Mesothelial cell of epicardium (in vitro differentiated cells): ENCODE data around the gene LSS. TPM values are rescaled to one million over a fixed set of nuclear protein-coding genes. Genes with fewer than 3 reads are reported as not detected.
"Not testable (repeated sequence)": the region's sequence is repeated elsewhere in the genome, so short reads cannot be mapped to it uniquely, and the experiment has no call there.

Experiments
- DNase-seq, 2 experiments: peaks; one replicate each; pipeline ENCODE4 v3.0.0; 2021; ENCODE audit warnings: low spot score in 2 of 2; ENCODE audit not compliant: unreplicated experiment in 2 of 2
- H3K27ac Mint-ChIP-seq: 2 replicates; pipeline ENCODE4 v1.8.0; 2021; ENCODE audit warnings: mixed read lengths
- H3K27me3 Mint-ChIP-seq: 2 replicates; pipeline ENCODE4 v1.8.0; 2021; ENCODE audit warnings: low read depth, mixed read lengths
- H3K36me3 Mint-ChIP-seq: 2 replicates; pipeline ENCODE4 v1.8.0; 2021; ENCODE audit warnings: mixed read lengths
- H3K4me1 Mint-ChIP-seq: 2 replicates; pipeline ENCODE4 v1.8.0; 2021; ENCODE audit warnings: mixed read lengths
- H3K4me3 Mint-ChIP-seq: 2 replicates; pipeline ENCODE4 v1.8.0; 2021; ENCODE audit warnings: mild to moderate bottlenecking, moderate library complexity, mixed read lengths
- H3K9me3 Mint-ChIP-seq: 2 replicates; pipeline ENCODE4 v1.8.0; 2021; ENCODE audit warnings: mixed read lengths
- total RNA-seq: library from RNA; stranded (reverse); gene quantifications from 3 replicates; pipeline ENCODE4 v1.2.1, GENCODE V29; 2021
- TF ChIP-seq, protein P1 (sequence below): fragments of 200-600 bp; sonication (generic); IDR thresholded peaks from one replicate; pipeline ENCODE4 v1.5.0; 2021; ENCODE audit warnings: antibody characterized with exemption; ENCODE audit not compliant: unreplicated experiment

The LSS gene
- total RNA-seq, 1 donor from 2014 or later, result 85.8 TPM

DNA sequence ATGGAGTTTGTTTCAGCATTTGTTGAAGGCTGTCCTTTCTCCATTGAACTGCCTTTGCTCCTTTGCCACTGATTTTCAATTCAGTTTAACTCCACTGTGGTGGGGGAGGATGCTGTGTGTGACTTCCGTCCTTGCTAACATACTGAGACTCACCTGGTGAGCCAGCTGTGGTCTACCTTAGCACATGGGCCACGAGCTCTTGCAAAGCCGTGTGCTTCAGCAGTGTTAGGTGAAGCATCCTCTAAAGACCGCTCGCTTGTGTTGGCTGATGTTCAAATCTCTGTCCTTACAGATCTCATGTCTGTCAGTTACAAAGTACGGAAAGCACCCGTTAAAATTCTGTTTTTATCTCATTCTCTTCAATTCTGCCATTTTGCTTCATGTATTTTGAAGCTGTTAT lies 40.8 kb downstream of the LSS start:
- no peaks in the 10 kb centered on the region for H3K36me3 Mint-ChIP-seq
- H3K4me1 Mint-ChIP-seq, result peaks cover 25% of the 10 kb centered on the region
- H3K4me3 Mint-ChIP-seq, result no peak overlapping the region
- H3K9me3 Mint-ChIP-seq, result no peaks in the 10 kb centered on the region
- H3K27ac Mint-ChIP-seq, result peak overlapping the region; percentile 40
- H3K27me3 Mint-ChIP-seq, result no peaks in the 10 kb centered on the region
- TF ChIP-seq, protein P1, sequence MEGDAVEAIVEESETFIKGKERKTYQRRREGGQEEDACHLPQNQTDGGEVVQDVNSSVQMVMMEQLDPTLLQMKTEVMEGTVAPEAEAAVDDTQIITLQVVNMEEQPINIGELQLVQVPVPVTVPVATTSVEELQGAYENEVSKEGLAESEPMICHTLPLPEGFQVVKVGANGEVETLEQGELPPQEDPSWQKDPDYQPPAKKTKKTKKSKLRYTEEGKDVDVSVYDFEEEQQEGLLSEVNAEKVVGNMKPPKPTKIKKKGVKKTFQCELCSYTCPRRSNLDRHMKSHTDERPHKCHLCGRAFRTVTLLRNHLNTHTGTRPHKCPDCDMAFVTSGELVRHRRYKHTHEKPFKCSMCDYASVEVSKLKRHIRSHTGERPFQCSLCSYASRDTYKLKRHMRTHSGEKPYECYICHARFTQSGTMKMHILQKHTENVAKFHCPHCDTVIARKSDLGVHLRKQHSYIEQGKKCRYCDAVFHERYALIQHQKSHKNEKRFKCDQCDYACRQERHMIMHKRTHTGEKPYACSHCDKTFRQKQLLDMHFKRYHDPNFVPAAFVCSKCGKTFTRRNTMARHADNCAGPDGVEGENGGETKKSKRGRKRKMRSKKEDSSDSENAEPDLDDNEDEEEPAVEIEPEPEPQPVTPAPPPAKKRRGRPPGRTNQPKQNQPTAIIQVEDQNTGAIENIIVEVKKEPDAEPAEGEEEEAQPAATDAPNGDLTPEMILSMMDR, result no peak
- no peak for DNase-seq

DNA sequence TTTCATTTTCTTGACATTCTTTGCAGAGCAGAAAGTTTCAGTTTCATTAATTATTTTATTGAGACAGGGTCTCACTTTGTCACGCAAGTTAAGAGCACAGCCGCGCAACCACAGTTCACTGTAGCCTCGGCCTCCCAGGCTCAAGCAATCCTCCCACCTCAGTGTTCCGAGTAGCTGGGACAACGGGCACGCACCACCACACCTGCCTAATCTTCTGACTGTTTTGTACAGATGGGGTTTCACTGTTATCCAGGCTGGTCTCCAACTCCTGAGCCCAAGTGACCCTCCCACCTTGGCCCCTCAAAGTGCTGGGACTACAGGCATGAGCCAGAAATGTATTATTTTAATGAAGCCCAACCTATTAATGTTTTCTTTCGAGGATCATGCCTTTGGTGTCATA lies 41.3 kb downstream of the LSS start:
- no peak for DNase-seq
- Mint-ChIP-seq H3K4me3 (no peak overlapping the region), H3K27ac (no peak overlapping the region), H3K36me3 (no peaks in the 10 kb centered on the region), H3K27me3 (no peaks in the 10 kb centered on the region), H3K9me3 (no peaks in the 10 kb centered on the region), H3K4me1 (peaks cover 25% of the 10 kb centered on the region)
- TF ChIP-seq, protein P1, result no peak

DNA sequence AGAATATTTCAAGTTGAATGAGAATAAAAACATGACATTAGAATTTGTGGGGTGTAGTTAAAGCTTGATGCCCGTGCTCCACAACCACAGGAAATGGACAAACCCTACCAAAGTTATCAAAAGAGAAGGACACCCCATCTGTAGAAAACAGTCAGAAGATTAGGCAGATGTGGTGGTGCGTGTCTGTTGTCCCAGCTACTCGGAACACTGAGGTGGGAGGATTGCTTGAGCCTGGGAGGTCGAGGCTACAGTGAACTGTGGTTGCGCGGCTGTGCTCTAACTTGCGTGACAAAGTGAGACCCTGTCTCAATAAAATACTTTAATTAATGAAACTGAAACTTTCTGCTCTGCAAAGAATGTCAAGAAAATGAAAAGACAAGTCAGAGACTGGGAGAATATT lies 42.9 kb downstream of the LSS start:
- no peaks in the 10 kb centered on the region for H3K27me3 Mint-ChIP-seq
- H3K4me3 Mint-ChIP-seq, result peak overlapping the region; percentile 90
- DNase-seq, result no peak
- H3K27ac Mint-ChIP-seq, result peak overlapping the region; percentile 99
- H3K4me1 Mint-ChIP-seq, result peaks cover 25% of the 10 kb centered on the region
- no peaks in the 10 kb centered on the region for H3K36me3 Mint-ChIP-seq
- TF ChIP-seq, protein P1, result no peak
- H3K9me3 Mint-ChIP-seq, result no peaks in the 10 kb centered on the region

- peak; percentile 70 to 85 for DNase-seq
- Mint-ChIP-seq H3K27ac (peak overlapping the region; percentile 99), H3K27me3 (no peaks in the 10 kb centered on the region), H3K4me3 (peak overlapping the region; percentile 90), H3K4me1 (peaks cover 25% of the 10 kb centered on the region), H3K36me3 (peaks cover 3% of the 10 kb centered on the region), H3K9me3 (no peaks in the 10 kb centered on the region)
- TF ChIP-seq, protein P1, result no peak
Measured at GRCh38 chr21:46184625-46185555, 43.7 kb downstream of the LSS start.

DNA sequence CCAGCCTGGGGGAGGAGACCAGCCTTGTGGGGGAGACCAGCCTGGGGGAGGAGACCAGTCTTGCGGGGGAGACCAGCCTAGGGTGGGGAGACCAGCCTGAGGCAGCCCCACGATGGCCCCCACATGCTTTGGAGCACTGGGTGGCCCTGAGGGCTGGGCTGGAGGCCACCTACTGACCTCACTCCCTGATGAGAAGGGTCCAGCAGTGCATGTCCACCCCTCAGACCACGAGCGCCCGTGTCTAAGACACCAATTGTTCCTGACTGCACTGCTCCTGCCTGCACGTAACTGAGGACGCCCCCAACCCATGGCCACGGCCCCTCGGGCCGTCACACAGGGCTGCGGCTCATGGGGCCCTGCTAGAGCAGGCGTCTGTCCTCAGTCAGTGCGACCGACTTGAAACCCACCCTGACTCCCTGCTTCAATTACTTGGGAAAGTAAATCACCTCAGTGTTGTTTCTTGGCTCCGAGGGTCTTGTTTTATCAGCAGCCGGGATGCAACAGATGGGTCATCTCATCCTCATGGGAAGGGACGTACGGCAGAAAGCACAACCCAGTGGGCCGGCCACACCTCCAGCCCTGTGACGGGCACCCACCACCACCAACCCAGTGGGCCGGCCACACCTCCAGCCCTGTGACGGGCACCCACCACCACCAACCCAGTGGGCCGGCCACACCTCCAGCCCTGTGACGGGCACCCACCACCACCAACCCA lies 44.5 kb downstream of the LSS start, which contains the start of gene SPATC1L:
Gene SPATC1L (minus strand): TSS at position 550 of the 715 bp plus-strand sequence. CDS start 1,643 bp downstream, outside the sequence.
- no peaks in the 10 kb centered on the region for H3K27me3 Mint-ChIP-seq
- H3K4me3 Mint-ChIP-seq, result peak within 1 kb of the TSS; percentile 90
- no peaks in the 10 kb centered on the region for H3K9me3 Mint-ChIP-seq
- TF ChIP-seq, protein P1, result no peak
- H3K36me3 Mint-ChIP-seq, result peaks cover 4% of the 10 kb centered on the region
- H3K4me1 Mint-ChIP-seq, result peaks cover 20% of the 10 kb centered on the region
- peak within 1 kb of the TSS; percentile 99 for H3K27ac Mint-ChIP-seq
- DNase-seq, result peak in 1 of 2 experiments; percentile 76

DNA sequence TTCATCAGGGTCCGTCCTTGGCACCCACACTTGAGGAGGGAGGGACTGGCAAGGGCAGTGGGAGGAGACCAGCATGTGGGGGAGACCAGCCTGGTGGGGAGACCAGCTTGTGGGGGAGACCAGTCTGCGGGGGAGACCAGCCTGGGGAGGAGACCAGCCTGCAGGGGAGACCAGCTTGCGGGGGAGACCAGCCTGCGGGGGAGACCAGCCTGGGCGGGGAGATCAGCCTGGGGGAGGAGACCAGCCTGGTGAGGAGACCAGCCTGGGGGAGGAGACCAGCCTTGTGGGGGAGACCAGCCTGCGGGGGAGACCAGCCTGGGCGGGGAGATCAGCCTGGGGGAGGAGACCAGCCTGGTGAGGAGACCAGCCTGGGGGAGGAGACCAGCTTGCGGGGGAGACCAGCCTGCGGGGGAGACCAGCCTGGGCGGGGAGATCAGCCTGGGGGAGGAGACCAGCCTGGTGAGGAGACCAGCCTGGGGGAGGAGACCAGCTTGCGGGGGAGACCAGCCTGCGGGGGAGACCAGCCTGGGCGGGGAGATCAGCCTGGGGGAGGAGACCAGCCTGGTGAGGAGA lies 45.2 kb downstream of the LSS start:
- H3K36me3 Mint-ChIP-seq, H3K27me3 Mint-ChIP-seq, DNase-seq, H3K9me3 Mint-ChIP-seq, H3K27ac Mint-ChIP-seq: not testable (repeated sequence)
- peaks cover 14% of the 10 kb centered on the region for H3K4me1 Mint-ChIP-seq
- peak overlapping the region; percentile 88 for H3K4me3 Mint-ChIP-seq
